Measurements from ENCODE around the gene KPNA1. TPM values are rescaled to one million over a fixed set of nuclear protein-coding genes. Genes with fewer than 3 reads are reported as not detected.

KPNA1 gene
- total RNA-seq, 4 donors from 2014 or later: 30.0 to 38.1 (median 34.5) TPM

GRCh38 chr3:122410639-122411038 lies 104.1 kb downstream of the KPNA1 start:
- peaks cover 0 to 84% (median 19%) of the 10 kb centered on the region in 3 donors for H3K36me3 ChIP-seq
- DNase-seq: no peak
- TF ChIP-seq CTCF (IDR thresholded peaks at IDR 0.05) (no peak), POLR2A (IDR thresholded peaks at IDR 0.05) (no peak)
- 82 to 91% methylated on average over 6 of the region's 6 CpGs for WGBS, 2 donors
- H3K9me3 ChIP-seq: no peaks in the 10 kb centered on the region
- H3K27ac ChIP-seq: no peak overlapping the region
- H3K4me3 ChIP-seq: no peak overlapping the region
- no peaks in the 10 kb centered on the region for H3K27me3 ChIP-seq
- intact Hi-C loops (cut with DNase I): no loop called here
- H3K4me1 ChIP-seq: peaks cover 8 to 29% (median 8%) of the 10 kb centered on the region in 3 donors

GRCh38 chr3:122410111-122410510 lies 104.6 kb downstream of the KPNA1 start:
- WGBS, 2 donors: 75 to 84% methylated on average over 4 of the region's 4 CpGs
- Histone ChIP-seq H3K4me3 (no peak overlapping the region), H3K4me1 (peaks cover 4 to 24% (median 6%) of the 10 kb centered on the region in 3 donors), H3K27ac (no peak overlapping the region), H3K9me3 (no peaks in the 10 kb centered on the region), H3K27me3 (no peaks in the 10 kb centered on the region), H3K36me3 (peaks cover 0 to 89% (median 19%) of the 10 kb centered on the region in 3 donors)
- no peak for TF ChIP-seq CTCF (IDR thresholded peaks at IDR 0.05)
- TF ChIP-seq POLR2A (IDR thresholded peaks at IDR 0.05): no peak
- DNase-seq: no peak
- intact Hi-C loops (cut with DNase I): no loop called here

- DNase-seq: no peak
- Histone ChIP-seq H3K9me3 (no peaks in the 10 kb centered on the region), H3K36me3 (peaks cover 0 to 96% (median 19%) of the 10 kb centered on the region in 3 donors), H3K27ac (peak overlapping the region in 1 of 4 donors; percentile 7), H3K4me1 (peaks cover 0 to 18% (median 0%) of the 10 kb centered on the region in 3 donors), H3K4me3 (no peak overlapping the region), H3K27me3 (no peaks in the 10 kb centered on the region)
- intact Hi-C loops (cut with DNase I): no loop called here
- WGBS, 2 donors: 36 to 45% methylated on average over 6 of the region's 6 CpGs
- no peak for TF ChIP-seq CTCF (IDR thresholded peaks at IDR 0.05)
- TF ChIP-seq POLR2A (IDR thresholded peaks at IDR 0.05): no peak
Observed at GRCh38 chr3:122409446-122409845, 105.3 kb downstream of the KPNA1 start.

- H3K27ac ChIP-seq: no peak overlapping the region
- no peaks in the 10 kb centered on the region for H3K27me3 ChIP-seq
- intact Hi-C loops (cut with DNase I): no loop called here
- TF ChIP-seq POLR2A (IDR thresholded peaks at IDR 0.05) (no peak), CTCF (IDR thresholded peaks at IDR 0.05) (no peak)
- peaks cover 0 to 100% (median 19%) of the 10 kb centered on the region in 3 donors for H3K36me3 ChIP-seq
- peaks cover 0 to 4% (median 0%) of the 10 kb centered on the region in 3 donors for H3K4me1 ChIP-seq
- WGBS, 2 donors: 93 to 100% methylated on average over 1 of the region's 1 CpG
- DNase-seq: no peak
- no peaks in the 10 kb centered on the region for H3K9me3 ChIP-seq
- no peak overlapping the region for H3K4me3 ChIP-seq
Observed at GRCh38 chr3:122407946-122408345, 106.8 kb downstream of the KPNA1 start.

GRCh38 chr3:122406198-122406597 lies 108.5 kb downstream of the KPNA1 start:
- intact Hi-C loops (cut with DNase I): no loop called here
- Histone ChIP-seq H3K9me3 (no peaks in the 10 kb centered on the region), H3K4me3 (no peak overlapping the region), H3K4me1 (peaks cover 0 to 4% (median 0%) of the 10 kb centered on the region in 3 donors), H3K36me3 (peaks cover 0 to 86% (median 19%) of the 10 kb centered on the region in 3 donors), H3K27ac (no peak overlapping the region), H3K27me3 (no peaks in the 10 kb centered on the region)
- TF ChIP-seq POLR2A (IDR thresholded peaks at IDR 0.05): no peak
- no peak for TF ChIP-seq CTCF (IDR thresholded peaks at IDR 0.05)
- DNase-seq: no peak
- 89 to 93% methylated on average over 4 of the region's 4 CpGs for WGBS, 2 donors

Data from esophagus squamous epithelium (tissue), 5 donors.